Astrocyte of the spinal cord (primary cell): ENCODE data around the gene UBR7.

Experiments
- DNase-seq: peaks from one replicate; pipeline ENCODE4 v3.0.0; 2011; ENCODE audit warnings: low read depth, low spot score
- H3K4me3 ChIP-seq: 2 replicates; pipeline ENCODE4 v1.5.1; 2011; ENCODE audit warnings: low read depth, mild to moderate bottlenecking, low read length, moderate library complexity
- CTCF ChIP-seq: IDR thresholded peaks from 2 replicates; pipeline ENCODE4 v1.5.1; 2012; ENCODE audit warnings: low read depth, mild to moderate bottlenecking, low read length, inconsistent platforms
- in situ Hi-C: cut with HindIII; loops from 2 replicates; pipeline ENCODE4 v1.10.0; 2017; ENCODE audit warnings: low sequenced_read_pairs

The UBR7 gene

GRCh38 chr14:93185349-93185720 lies 21.7 kb upstream of the UBR7 start:
- no peak for TF ChIP-seq CTCF
- peak; percentile 42 for DNase-seq
- in situ Hi-C loops: no loop called here

GRCh38 chr14:93186466-93186865 lies 20.6 kb upstream of the UBR7 start:
- in situ Hi-C loops: no loop called here
- no peak for DNase-seq
- no peak for TF ChIP-seq CTCF
- H3K4me3 ChIP-seq: no peak overlapping the region

More at GRCh38 chr14:93185349-93185720, 21.7 kb upstream of the UBR7 start:
- peak overlapping the region; percentile 84 for H3K4me3 ChIP-seq

GRCh38 chr14:93186956-93187355 lies 20.1 kb upstream of the UBR7 start:
- H3K4me3 ChIP-seq: no peak overlapping the region
- TF ChIP-seq CTCF: no peak
- DNase-seq: no peak
- in situ Hi-C loops: no loop called here

GRCh38 chr14:93195316-93195999 lies 11.6 kb upstream of the UBR7 start:
- no peak for TF ChIP-seq CTCF
- DNase-seq: no peak
- H3K4me3 ChIP-seq: no peak overlapping the region
- in situ Hi-C loops: no loop called here

GRCh38 chr14:93199031-93199430 lies 8.0 kb upstream of the UBR7 start:
- H3K4me3 ChIP-seq: no peak overlapping the region
- no peak for TF ChIP-seq CTCF
- in situ Hi-C loops: no loop called here
- DNase-seq: no peak

GRCh38 chr14:93200553-93200952 lies 6.5 kb upstream of the UBR7 start:
- no peak for DNase-seq
- no peak overlapping the region for H3K4me3 ChIP-seq
- in situ Hi-C loops: no loop called here
- TF ChIP-seq CTCF: no peak
